HCEC 1CT (cell line): Measurements from ENCODE around the gene PGS1.

Experiments used
- DNase-seq: peaks from one replicate; pipeline ENCODE4 v3.0.0-alpha.2; 2017

The PGS1 gene

GRCh38 chr17:78411241-78411857 lies 32.9 kb downstream of the PGS1 start:
- DNase-seq: no peak

- peak; percentile 39 for DNase-seq
These were observed 34.0 kb downstream of the PGS1 start for GRCh38 chr17:78412403-78412802.

GRCh38 chr17:78414178-78415162 lies 36.0 kb downstream of the PGS1 start:
- DNase-seq: no peak

- DNase-seq: no peak
These were observed 37.6 kb downstream of the PGS1 start for GRCh38 chr17:78415821-78416711.

- no peak for DNase-seq
These were observed 38.5 kb downstream of the PGS1 start for GRCh38 chr17:78416791-78417530.

- no peak for DNase-seq
These were observed 39.1 kb downstream of the PGS1 start for GRCh38 chr17:78417531-78417909.

GRCh38 chr17:78418326-78419026 lies 40.0 kb downstream of the PGS1 start:
- DNase-seq: no peak

GRCh38 chr17:78419970-78420815 lies 41.7 kb downstream of the PGS1 start:
- no peak for DNase-seq

- no peak for DNase-seq
These were observed 42.7 kb downstream of the PGS1 start for GRCh38 chr17:78421084-78421533.

GRCh38 chr17:78421534-78422266 lies 43.3 kb downstream of the PGS1 start:
- DNase-seq: peak; percentile 42

GRCh38 chr17:78422267-78422605 lies 43.8 kb downstream of the PGS1 start:
- DNase-seq: no peak

- DNase-seq: no peak
These were observed 44.6 kb downstream of the PGS1 start for GRCh38 chr17:78422872-78423588.

- DNase-seq: no peak
These were observed 45.7 kb downstream of the PGS1 start for GRCh38 chr17:78423961-78424675.

- no peak for DNase-seq
These were observed 47.0 kb downstream of the PGS1 start for GRCh38 chr17:78425429-78425828.

- no peak for DNase-seq
These were observed 47.9 kb downstream of the PGS1 start for GRCh38 chr17:78426293-78426879.

GRCh38 chr17:78427140-78427539 lies 48.7 kb downstream of the PGS1 start:
- no peak for DNase-seq

- DNase-seq: no peak
These were observed 49.7 kb downstream of the PGS1 start for GRCh38 chr17:78428025-78428575.
